Activated T-helper 17 cell treated with anti-CD3 and anti-CD28 coated beads, Interleukin-2, amount 50 U/mL, for 72 hours (primary cell): ENCODE data around the gene NSL1. TPM values are rescaled to one million over a fixed set of nuclear protein-coding genes. Genes with fewer than 3 reads are reported as not detected.

Experiments used
- ATAC-seq: fragments of 150-1000 bp; cut with Tn5 transposase; replicated peaks from 2 replicates; pipeline ENCODE4 v1.10.0; 2021; ENCODE audit warnings: mild to moderate bottlenecking, moderate library complexity
- H3K27ac Mint-ChIP-seq: one replicate; pipeline ENCODE4 v1.8.0; 2022; ENCODE audit warnings: mixed read lengths
- H3K27me3 Mint-ChIP-seq: one replicate; pipeline ENCODE4 v1.8.0; 2022; ENCODE audit warnings: mixed read lengths
- H3K36me3 Mint-ChIP-seq: one replicate; pipeline ENCODE4 v1.8.0; 2022; ENCODE audit warnings: low read depth, mild to moderate bottlenecking, mixed read lengths
- H3K4me1 Mint-ChIP-seq: one replicate; pipeline ENCODE4 v1.8.0; 2022; ENCODE audit warnings: mixed read lengths
- H3K4me3 Mint-ChIP-seq: one replicate; pipeline ENCODE4 v1.8.0; 2022; ENCODE audit warnings: mild to moderate bottlenecking, mixed read lengths
- H3K9me3 Mint-ChIP-seq: one replicate; pipeline ENCODE4 v1.8.0; 2022; ENCODE audit warnings: mixed read lengths
- total RNA-seq, 2 donors: library from RNA; stranded (reverse); gene quantifications; one replicate each; pipeline ENCODE4 v1.2.3, GENCODE V29; 2022

Gene NSL1
- total RNA-seq, 2 donors from 2014 or later: 26.2 to 40.0 TPM

DNA sequence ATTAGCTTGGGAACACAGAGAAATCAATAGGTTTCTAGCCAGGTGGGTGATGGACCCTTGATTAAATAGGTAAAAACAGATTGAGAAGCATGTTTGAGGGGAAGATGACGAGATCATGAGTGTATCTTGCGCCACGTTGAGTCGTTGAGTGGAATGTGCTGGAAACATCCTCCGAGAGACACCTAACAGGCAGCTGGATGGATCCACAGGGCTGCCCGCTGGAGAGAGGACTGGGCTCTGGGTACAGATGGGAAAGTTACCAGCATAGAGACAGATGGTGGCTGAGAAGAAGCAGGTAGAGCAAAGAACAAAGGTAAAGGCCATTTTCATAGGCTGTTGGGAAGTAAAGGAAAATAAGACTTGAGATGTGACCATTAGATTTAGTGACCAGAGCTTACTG is 107.5 kb downstream of the NSL1 start:
- Mint-ChIP-seq H3K4me3 (peak overlapping the region; percentile 69), H3K4me1 (peaks cover 37% of the 10 kb centered on the region), H3K9me3 (no peaks in the 10 kb centered on the region), H3K27ac (peak overlapping the region; percentile 90), H3K36me3 (no peaks in the 10 kb centered on the region), H3K27me3 (no peaks in the 10 kb centered on the region)
- ATAC-seq: no peak

DNA sequence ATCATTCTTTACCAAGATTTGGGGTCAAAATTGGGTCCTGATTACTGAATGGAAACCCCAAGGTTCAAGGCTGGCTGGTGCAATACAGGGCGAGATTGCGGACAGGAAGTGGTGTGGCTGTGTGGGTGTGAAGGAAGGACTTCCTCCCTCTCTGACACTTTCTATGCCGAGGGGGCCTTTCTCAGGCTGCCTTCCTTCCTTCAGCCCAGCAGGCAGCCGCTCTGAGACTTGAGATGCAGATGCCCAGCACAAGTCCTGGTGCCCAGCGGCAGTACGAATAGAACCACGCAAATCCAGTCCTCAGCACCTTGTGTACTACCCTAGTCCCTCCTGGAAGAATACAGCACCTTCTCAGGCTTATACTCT is 108.2 kb downstream of the NSL1 start:
- H3K27me3 Mint-ChIP-seq: no peaks in the 10 kb centered on the region
- peak overlapping the region; percentile 90 for H3K27ac Mint-ChIP-seq
- H3K36me3 Mint-ChIP-seq: no peaks in the 10 kb centered on the region
- peak overlapping the region; percentile 69 for H3K4me3 Mint-ChIP-seq
- peaks cover 38% of the 10 kb centered on the region for H3K4me1 Mint-ChIP-seq
- H3K9me3 Mint-ChIP-seq: no peaks in the 10 kb centered on the region
- ATAC-seq: peak; percentile 52

DNA sequence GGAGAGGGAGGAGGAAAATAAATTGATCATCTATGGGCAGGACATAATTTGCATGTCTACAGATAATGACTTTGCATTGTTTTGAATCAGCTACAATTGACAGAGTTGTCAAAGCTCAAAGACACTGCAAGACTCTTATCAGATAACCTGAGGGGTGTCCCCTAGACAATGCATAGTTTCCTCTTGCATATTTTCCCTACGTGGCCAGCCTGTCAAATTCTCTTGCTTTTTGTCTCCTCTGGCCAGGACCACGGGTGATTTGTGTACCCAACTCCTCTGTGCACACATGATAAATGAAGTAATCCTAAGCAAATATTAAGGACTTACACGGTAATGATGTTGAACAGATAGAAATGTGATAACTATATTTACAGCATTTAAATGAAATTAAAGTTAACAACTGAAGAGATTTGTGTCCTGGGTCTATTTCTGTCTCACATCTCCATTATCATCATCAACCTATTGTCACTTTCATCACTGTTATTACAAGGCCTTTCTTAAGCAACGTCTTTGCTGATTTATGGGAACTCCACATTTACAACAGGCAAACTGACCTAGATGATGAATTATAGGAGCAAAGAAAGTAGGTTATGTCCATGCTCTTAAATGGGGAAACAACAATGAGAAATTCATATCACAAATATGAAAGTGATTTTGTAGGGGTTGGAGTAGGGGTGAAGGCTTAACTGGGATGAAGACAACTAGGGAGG is 110.7 kb downstream of the NSL1 start:
- peaks cover 4% of the 10 kb centered on the region for H3K27me3 Mint-ChIP-seq
- peaks cover 41% of the 10 kb centered on the region for H3K4me1 Mint-ChIP-seq
- H3K36me3 Mint-ChIP-seq: no peaks in the 10 kb centered on the region
- no peak for ATAC-seq
- H3K27ac Mint-ChIP-seq: no peak overlapping the region
- H3K9me3 Mint-ChIP-seq: no peaks in the 10 kb centered on the region
- no peak overlapping the region for H3K4me3 Mint-ChIP-seq

DNA sequence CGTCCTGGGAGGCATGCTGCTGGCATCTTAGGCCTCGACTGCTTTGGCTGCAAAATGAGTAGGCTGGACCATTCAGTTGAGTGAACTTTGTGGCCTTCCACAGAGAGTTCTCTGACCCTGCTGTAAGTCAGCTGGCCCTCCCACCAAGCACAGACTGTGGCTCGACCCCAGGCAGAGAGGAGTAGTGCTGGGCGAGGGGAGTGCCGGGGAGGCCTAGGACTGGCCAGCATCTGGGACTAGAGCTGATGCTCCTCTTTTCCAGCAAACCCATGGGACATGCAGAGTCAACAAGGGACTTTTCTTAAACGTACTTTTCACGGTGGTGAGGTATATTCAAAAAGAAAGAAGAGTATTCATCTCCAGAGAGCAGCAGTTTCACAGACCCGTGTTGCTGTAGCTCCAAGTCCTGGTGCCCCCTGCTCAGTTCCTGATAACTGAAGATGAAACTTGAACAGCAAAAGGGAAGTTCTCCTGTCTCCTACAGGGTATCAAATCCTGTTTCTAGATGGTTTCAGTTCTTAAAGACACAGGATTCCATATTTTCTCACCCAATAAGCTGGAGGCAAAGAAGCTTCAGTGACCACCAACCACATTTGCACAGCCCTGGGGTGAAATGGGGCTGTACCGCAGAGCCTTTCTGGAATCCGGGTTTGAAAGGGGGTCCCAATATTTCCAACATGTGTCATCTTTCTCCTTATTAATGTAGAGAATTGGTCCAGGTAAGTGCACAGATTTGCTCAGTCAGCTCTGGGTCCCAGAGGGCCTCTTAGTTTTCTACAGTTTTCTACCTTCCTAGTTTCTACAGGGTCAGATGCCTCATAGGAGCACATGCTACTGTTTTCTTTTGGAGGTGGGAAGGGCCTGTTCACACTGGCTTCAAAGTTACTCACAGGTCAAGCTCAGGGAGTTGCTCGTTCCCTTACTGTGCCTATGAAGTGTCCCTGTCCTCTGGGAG is 112.8 kb downstream of the NSL1 start:
- Mint-ChIP-seq H3K36me3 (no peaks in the 10 kb centered on the region), H3K27me3 (peaks cover 4% of the 10 kb centered on the region), H3K4me3 (peak overlapping the region; percentile 40), H3K27ac (peak overlapping the region; percentile 32), H3K4me1 (peaks cover 35% of the 10 kb centered on the region), H3K9me3 (no peaks in the 10 kb centered on the region)
- peak; percentile 75 for ATAC-seq

DNA sequence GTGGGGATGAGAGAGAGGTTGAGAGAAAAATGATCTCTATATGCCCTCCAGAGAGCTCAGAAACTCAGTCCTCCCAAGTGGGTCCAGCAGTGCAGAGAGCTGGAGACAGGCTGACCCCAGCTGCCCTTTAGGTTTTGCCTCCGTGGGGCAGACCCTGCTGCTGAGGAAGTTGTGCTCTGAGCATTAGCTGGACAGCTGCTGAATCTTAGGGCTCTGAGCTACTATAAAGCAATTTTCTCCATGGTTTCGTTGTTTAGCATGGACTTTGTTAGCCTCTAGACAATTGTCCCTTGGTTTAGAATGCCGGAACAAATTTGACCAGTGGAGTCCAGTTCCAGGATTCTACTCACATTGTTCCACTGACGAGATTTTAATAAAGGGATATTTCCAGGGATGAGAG is 114.0 kb downstream of the NSL1 start:
- Mint-ChIP-seq H3K4me1 (peaks cover 24% of the 10 kb centered on the region), H3K27ac (peak overlapping the region; percentile 32), H3K36me3 (no peaks in the 10 kb centered on the region), H3K27me3 (peaks cover 7% of the 10 kb centered on the region), H3K4me3 (peak overlapping the region; percentile 40), H3K9me3 (no peaks in the 10 kb centered on the region)
- no peak for ATAC-seq

DNA sequence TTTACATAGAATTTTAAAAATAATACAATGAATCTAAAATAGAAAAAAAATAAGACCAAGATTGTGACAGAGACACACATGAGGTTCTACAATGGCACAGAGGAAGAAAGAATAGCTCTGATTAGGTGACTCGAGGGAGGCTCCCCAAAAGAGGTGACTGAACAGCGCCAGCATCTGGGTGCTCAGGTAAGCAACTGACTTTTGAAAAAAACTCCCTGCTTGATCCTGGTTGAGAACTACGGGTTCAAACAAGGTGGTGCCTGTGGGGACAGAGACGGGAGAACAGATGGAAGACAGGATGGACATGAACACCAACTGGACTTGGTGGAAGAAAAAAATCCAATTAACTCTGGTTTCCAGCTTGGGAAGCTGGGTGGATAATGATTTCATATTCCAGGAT is 114.4 kb downstream of the NSL1 start:
- no peak for ATAC-seq
- no peaks in the 10 kb centered on the region for H3K9me3 Mint-ChIP-seq
- H3K4me3 Mint-ChIP-seq: no peak overlapping the region

More for the DNA sequence above, 114.4 kb downstream of the NSL1 start:
- Mint-ChIP-seq H3K27me3 (peaks cover 7% of the 10 kb centered on the region), H3K4me1 (peaks cover 24% of the 10 kb centered on the region), H3K36me3 (no peaks in the 10 kb centered on the region), H3K27ac (peak overlapping the region; percentile 32)

Other genes with a start within 250 kb of the NSL1 start
- 10 to 100 TPM; 26.7 to 35.6 TPM for gene ATF3, start 183.0 kb downstream of the NSL1 start, total RNA-seq
- gene BATF3, start 91.9 kb downstream of the NSL1 start, total RNA-seq: 100 to 1,000 TPM in 1 of 2 donors, 10 to 100 TPM in 1; 97.3 to 129 TPM
- gene TATDN3, start 117 bp upstream of the NSL1 start, total RNA-seq: 10 to 100 TPM in 1 of 2 donors, 1 to 10 TPM in 1; 9.8 to 15.5 TPM
- not detected for gene SPATA45, start 55.9 kb upstream of the NSL1 start, total RNA-seq
- gene FLVCR1, start 66.5 kb upstream of the NSL1 start, total RNA-seq: 10 to 100 TPM in 1 of 2 donors, 1 to 10 TPM in 1; 9.7 to 22.9 TPM
- under 1 TPM in 1 of 2 donors, not detected in 1; 0.52 TPM for gene VASH2, start 158.8 kb upstream of the NSL1 start, total RNA-seq
- gene ANGEL2, start 224.1 kb upstream of the NSL1 start, total RNA-seq: 10 to 100 TPM; 36.9 to 41.3 TPM